Upper lobe of left lung (tissue), 4 donors: ENCODE data around the gene DLGAP1.

ENCODE experiments used
- CTCF ChIP-seq, 6 experiments: fragments of 450-650 bp in 4 of 6; fragments of 200-600 bp in 2 of 6; sonication (generic) in 2 of 6; IDR thresholded peaks; one replicate each; pipeline ENCODE4 v1.5.1; 2016 to 2019; ENCODE audit warnings: antibody characterized with exemption in 6 of 6
- EP300 ChIP-seq, 4 donors: sonication (generic); formaldehyde crosslinking; IDR thresholded peaks; one replicate each; pipeline ENCODE4 v1.5.1; 2017; ENCODE audit warnings: antibody characterized with exemption in 4 of 4, control low read depth in 2 of 4
- POLR2A ChIP-seq, 4 donors: fragments of 450-650 bp; IDR thresholded peaks; one replicate each; pipeline ENCODE4 v1.5.1; 2016 to 2017; ENCODE audit warnings: antibody characterized with exemption in 4 of 4, mild to moderate bottlenecking in 2 of 4

- TF ChIP-seq CTCF (IDR thresholded peaks at IDR 0.05) = no peak
- no peak for TF ChIP-seq EP300 (IDR thresholded peaks at IDR 0.05)
- no peak for TF ChIP-seq POLR2A (IDR thresholded peaks at IDR 0.05)
Observed at GRCh38 chr18:3689091-3689490, 766.0 kb downstream of the DLGAP1 start.
